K562 (cell line): ENCODE data around the gene ANKS1B. TPM values are rescaled to one million over a fixed set of nuclear protein-coding genes. Genes with fewer than 3 reads are reported as not detected.

Source experiments
- ARID2 ChIP-seq: fragments of 450-650 bp; IDR thresholded peaks from 2 replicates; pipeline ENCODE4 v1.6.1; 2017; ENCODE audit warnings: antibody characterized with exemption, mild to moderate bottlenecking
- ATF1 ChIP-seq, 2 experiments: fragments of 450-650 bp in 1 of 2; IDR thresholded peaks; 2 replicates each; pipeline ENCODE4 v1.6.1; 2016; ENCODE audit warnings: missing compliant biosample characterization in 1 of 2, missing genetic modification characterization in 1 of 2
- CREB1 ChIP-seq, 2 experiments: sonication (generic) in 1 of 2; formaldehyde crosslinking in 1 of 2; IDR thresholded peaks; 2 replicates each; pipeline versions ENCODE4 v1.6.1 to v1.8.0; 2012 to 2022; ENCODE audit warnings: inconsistent platforms in 1 of 2, mild to moderate bottlenecking in 1 of 2, missing genetic modification reagents in 1 of 2, moderate library complexity in 1 of 2
- SPI1 ChIP-seq: IDR thresholded peaks from 2 replicates; pipeline ENCODE4 v1.6.1; 2011; ENCODE audit warnings: low read depth, low read length, control low read depth, borderline replicate concordance
- XRCC4 ChIP-seq: IDR thresholded peaks from one replicate; pipeline ENCODE4 v1.6.1; 2011; ENCODE audit not compliant: insufficient read depth, insufficient read length; ENCODE audit errors: extremely low read depth
- ZNF184 ChIP-seq: sonication (generic); formaldehyde crosslinking; IDR thresholded peaks from 2 replicates; pipeline ENCODE4 v1.5.0; 2020; ENCODE audit warnings: missing genetic modification reagents
- polyA plus RNA-seq, 8 experiments: library from polyadenylated mRNA; depleted of rRNA in 4 of 8; stranded (reverse) in 5 of 8; unstranded in 3 of 8; fragments of >200 nt; fragmentation: Nextera tagmentation in 2 of 8; fragmentation: Illumina TruSeq in 1 of 8; extraction: Ambion mirVana in 2 of 8; extraction: Trizol in 1 of 8; gene quantifications; 2 replicates each; pipeline versions ENCODE4 v1.2.1 to v1.2.3, GENCODE V29; 2011 to 2014; ENCODE audit warnings: inconsistent platforms in 1 of 8, missing spikeins in 1 of 8
- total RNA-seq, 7 experiments: library from RNA; depleted of rRNA in 6 of 7; stranded (reverse); fragments of >200 nt in 6 of 7; fragmentation: Illumina TruSeq in 2 of 7; extraction: Trizol in 2 of 7; gene quantifications; 2 replicates each; pipeline versions ENCODE4 v1.2.1 to v1.2.3, GENCODE V29; 2011 to 2021; ENCODE audit warnings: low replicate concordance in 1 of 7
- TF ChIP-seq, protein P1 (sequence below): sonication (generic); formaldehyde crosslinking; IDR thresholded peaks from 2 replicates; pipeline ENCODE4 v1.4.0; 2020; ENCODE audit warnings: mild to moderate bottlenecking, missing genetic modification reagents
- TF ChIP-seq, protein P2 (sequence below): sonication (generic); formaldehyde crosslinking; IDR thresholded peaks from 2 replicates; pipeline ENCODE4 v1.8.0; 2022; ENCODE audit warnings: mild to moderate bottlenecking, low read depth, missing genetic modification reagents
- TF ChIP-seq, protein P3 (sequence below): sonication (generic); formaldehyde crosslinking; IDR thresholded peaks from 2 replicates; pipeline ENCODE4 v1.8.0; 2022; ENCODE audit warnings: missing genetic modification reagents, mild to moderate bottlenecking, borderline replicate concordance

Gene ANKS1B
- total and polyA plus RNA-seq, 9 of the 15 experiments (the other 6 are each of a cell fraction or from before 2014, with no cell fraction given), result 0.04 to 0.47 (median 0.28) TPM; not detected in 4

DNA sequence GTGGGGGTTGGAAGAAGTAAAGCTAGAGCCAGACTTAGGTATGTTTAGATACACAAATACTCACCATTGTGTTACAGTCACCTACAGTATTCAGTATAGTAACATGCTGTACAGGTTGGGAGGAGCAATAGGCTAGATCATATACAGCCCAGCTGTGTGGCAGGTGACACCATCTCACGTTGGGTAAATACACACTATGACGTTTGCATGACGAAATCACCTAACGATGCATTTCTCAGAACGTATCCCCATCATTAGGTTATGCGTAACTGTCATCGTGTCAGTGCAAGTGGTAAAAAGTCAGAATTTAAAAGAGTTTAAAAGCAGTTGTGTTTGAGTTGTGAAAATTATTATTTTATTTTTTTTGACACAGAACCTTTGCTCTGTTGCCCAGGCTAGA is 1172.5 kb downstream of the ANKS1B start (continued):
- TF ChIP-seq, protein P1, sequence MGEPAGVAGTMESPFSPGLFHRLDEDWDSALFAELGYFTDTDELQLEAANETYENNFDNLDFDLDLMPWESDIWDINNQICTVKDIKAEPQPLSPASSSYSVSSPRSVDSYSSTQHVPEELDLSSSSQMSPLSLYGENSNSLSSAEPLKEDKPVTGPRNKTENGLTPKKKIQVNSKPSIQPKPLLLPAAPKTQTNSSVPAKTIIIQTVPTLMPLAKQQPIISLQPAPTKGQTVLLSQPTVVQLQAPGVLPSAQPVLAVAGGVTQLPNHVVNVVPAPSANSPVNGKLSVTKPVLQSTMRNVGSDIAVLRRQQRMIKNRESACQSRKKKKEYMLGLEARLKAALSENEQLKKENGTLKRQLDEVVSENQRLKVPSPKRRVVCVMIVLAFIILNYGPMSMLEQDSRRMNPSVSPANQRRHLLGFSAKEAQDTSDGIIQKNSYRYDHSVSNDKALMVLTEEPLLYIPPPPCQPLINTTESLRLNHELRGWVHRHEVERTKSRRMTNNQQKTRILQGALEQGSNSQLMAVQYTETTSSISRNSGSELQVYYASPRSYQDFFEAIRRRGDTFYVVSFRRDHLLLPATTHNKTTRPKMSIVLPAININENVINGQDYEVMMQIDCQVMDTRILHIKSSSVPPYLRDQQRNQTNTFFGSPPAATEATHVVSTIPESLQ (CRISPR knock-in tag), result no peak
- peak; percentile 78 for TF ChIP-seq CREB1 (IDR thresholded peaks at IDR 0.05)
- TF ChIP-seq CREB1 (CRISPR knock-in tag; IDR thresholded peaks at IDR 0.05), result no peak
- TF ChIP-seq XRCC4, result no peak
- no peak for TF ChIP-seq SPI1
- TF ChIP-seq ARID2, result no peak
- TF ChIP-seq ATF1 (CRISPR knock-in tag; IDR thresholded peaks at IDR 0.05), result no peak
- TF ChIP-seq ATF1 (tag; IDR thresholded peaks at IDR 0.05), result peak; percentile 71
- TF ChIP-seq, protein P2, sequence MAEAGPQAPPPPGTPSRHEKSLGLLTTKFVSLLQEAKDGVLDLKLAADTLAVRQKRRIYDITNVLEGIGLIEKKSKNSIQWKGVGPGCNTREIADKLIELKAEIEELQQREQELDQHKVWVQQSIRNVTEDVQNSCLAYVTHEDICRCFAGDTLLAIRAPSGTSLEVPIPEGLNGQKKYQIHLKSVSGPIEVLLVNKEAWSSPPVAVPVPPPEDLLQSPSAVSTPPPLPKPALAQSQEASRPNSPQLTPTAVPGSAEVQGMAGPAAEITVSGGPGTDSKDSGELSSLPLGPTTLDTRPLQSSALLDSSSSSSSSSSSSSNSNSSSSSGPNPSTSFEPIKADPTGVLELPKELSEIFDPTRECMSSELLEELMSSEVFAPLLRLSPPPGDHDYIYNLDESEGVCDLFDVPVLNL (CRISPR knock-in tag), result no peak
- TF ChIP-seq, protein P3, sequence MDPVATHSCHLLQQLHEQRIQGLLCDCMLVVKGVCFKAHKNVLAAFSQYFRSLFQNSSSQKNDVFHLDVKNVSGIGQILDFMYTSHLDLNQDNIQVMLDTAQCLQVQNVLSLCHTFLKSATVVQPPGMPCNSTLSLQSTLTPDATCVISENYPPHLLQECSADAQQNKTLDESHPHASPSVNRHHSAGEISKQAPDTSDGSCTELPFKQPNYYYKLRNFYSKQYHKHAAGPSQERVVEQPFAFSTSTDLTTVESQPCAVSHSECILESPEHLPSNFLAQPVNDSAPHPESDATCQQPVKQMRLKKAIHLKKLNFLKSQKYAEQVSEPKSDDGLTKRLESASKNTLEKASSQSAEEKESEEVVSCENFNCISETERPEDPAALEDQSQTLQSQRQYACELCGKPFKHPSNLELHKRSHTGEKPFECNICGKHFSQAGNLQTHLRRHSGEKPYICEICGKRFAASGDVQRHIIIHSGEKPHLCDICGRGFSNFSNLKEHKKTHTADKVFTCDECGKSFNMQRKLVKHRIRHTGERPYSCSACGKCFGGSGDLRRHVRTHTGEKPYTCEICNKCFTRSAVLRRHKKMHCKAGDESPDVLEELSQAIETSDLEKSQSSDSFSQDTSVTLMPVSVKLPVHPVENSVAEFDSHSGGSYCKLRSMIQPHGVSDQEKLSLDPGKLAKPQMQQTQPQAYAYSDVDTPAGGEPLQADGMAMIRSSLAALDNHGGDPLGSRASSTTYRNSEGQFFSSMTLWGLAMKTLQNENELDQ (CRISPR knock-in tag), result no peak
- no peak for TF ChIP-seq ZNF184 (CRISPR knock-in tag)
